Endodermal cell (in vitro differentiated cells): Measurements from ENCODE around the gene BBX. TPM values are rescaled to one million over a fixed set of nuclear protein-coding genes. Genes with fewer than 3 reads are reported as not detected.

Experiments used
- DNase-seq: peaks from one replicate; pipeline ENCODE4 v3.0.0-alpha.2; 2017
- H3K27ac ChIP-seq: 2 replicates; pipeline ENCODE4 v1.5.1; 2013; ENCODE audit warnings: mild to moderate bottlenecking, low read depth, low read length, moderate library complexity
- H3K27me3 ChIP-seq: 2 replicates; pipeline ENCODE4 v1.6.1; 2013; ENCODE audit warnings: mild to moderate bottlenecking, low read length, moderate library complexity; ENCODE audit not compliant: insufficient read depth, control insufficient read depth, poor library complexity, severe bottlenecking
- H3K36me3 ChIP-seq: 2 replicates; pipeline ENCODE4 v1.7.0; 2013; ENCODE audit warnings: mild to moderate bottlenecking, low read length, moderate library complexity; ENCODE audit not compliant: control insufficient read depth, insufficient read depth
- H3K4me1 ChIP-seq: one replicate; pipeline ENCODE4 v1.7.0; 2013; ENCODE audit warnings: low read length; ENCODE audit not compliant: control insufficient read depth, insufficient read depth
- H3K4me3 ChIP-seq: 2 replicates; pipeline ENCODE4 v1.5.1; 2013; ENCODE audit warnings: mild to moderate bottlenecking, low read length, moderate library complexity
- H3K9ac ChIP-seq: 2 replicates; pipeline ENCODE4 v1.6.1; 2013; ENCODE audit warnings: mild to moderate bottlenecking, low read length, moderate library complexity; ENCODE audit not compliant: poor library complexity, severe bottlenecking; ENCODE audit errors: extremely low read depth
- H3K9me3 ChIP-seq: 2 replicates; pipeline ENCODE4 v1.6.1; 2013; ENCODE audit warnings: mild to moderate bottlenecking, low read length, moderate library complexity; ENCODE audit not compliant: control insufficient read depth
- H3K27ac Mint-ChIP-seq: 2 replicates; pipeline ENCODE4 v1.8.0; 2020; ENCODE audit warnings: mixed read lengths
- H3K27me3 Mint-ChIP-seq: 2 replicates; pipeline ENCODE4 v1.8.0; 2021; ENCODE audit warnings: mild to moderate bottlenecking, mixed read lengths; ENCODE audit not compliant: insufficient read depth
- H3K36me3 Mint-ChIP-seq: 2 replicates; pipeline ENCODE4 v1.8.0; 2020; ENCODE audit warnings: low read depth, mixed read lengths
- H3K4me1 Mint-ChIP-seq: 2 replicates; pipeline ENCODE4 v1.8.0; 2020; ENCODE audit warnings: mixed read lengths
- H3K4me3 Mint-ChIP-seq: 2 replicates; pipeline ENCODE4 v1.8.0; 2020; ENCODE audit warnings: mild to moderate bottlenecking, moderate library complexity, mixed read lengths
- H3K9me3 Mint-ChIP-seq: 2 replicates; pipeline ENCODE4 v1.8.0; 2020; ENCODE audit warnings: mild to moderate bottlenecking, mixed read lengths
- WGBS, 2 experiments: methylation state at CpG; one replicate each; pipeline versions ENCODE4 v1.1.5 to v1.1.7; 2013; ENCODE audit warnings: missing lambda C conversion rate in 2 of 2, mixed read lengths in 1 of 2; ENCODE audit not compliant: insufficient coverage in 1 of 2, insufficient read length in 1 of 2; 5-methylcytosine and 5-hydroxymethylcytosine counted together
- total RNA-seq, 2 donors: library from RNA; stranded (reverse); fragmentation: NEBNext Ultra II Directional in 1 of 2; extraction: Animal tissue kit (Norgen Biotek cat#: 25700) in 1 of 2; gene quantifications; 2 replicates in 1 of 2; 3 replicates in 1 of 2; pipeline ENCODE4 v1.2.1, GENCODE V29; 2021
- TF ChIP-seq, protein P1 (sequence below): fragments of 200-600 bp; sonication (generic); conservative IDR thresholded peaks from 2 replicates; pipeline ENCODE4 v1.5.0; 2021; ENCODE audit warnings: antibody characterized with exemption, mild to moderate bottlenecking

BBX gene
- total RNA-seq, 2 donors from 2014 or later: 34.2 to 41.2 TPM

DNA sequence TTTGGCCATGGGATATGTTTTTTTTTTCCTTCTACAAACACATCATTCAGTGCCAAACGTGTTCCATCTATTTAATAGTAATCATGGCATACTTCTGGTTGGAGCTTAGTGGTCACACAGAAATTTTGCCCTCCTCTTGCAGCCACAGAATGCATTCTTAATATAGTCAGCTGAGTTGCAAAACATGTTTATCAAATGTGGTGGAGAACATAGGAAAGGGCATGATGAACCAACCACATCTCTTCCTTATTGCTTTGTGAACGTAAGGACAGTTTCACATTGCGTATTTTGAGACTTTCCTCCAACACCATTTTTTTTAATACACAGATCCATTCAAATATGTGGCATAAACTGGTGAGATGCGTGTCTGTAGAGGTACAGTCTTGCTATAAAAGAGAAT lies 106.8 kb downstream of the BBX start:
- no peak overlapping the region for H3K4me3 Mint-ChIP-seq
- TF ChIP-seq, protein P1, sequence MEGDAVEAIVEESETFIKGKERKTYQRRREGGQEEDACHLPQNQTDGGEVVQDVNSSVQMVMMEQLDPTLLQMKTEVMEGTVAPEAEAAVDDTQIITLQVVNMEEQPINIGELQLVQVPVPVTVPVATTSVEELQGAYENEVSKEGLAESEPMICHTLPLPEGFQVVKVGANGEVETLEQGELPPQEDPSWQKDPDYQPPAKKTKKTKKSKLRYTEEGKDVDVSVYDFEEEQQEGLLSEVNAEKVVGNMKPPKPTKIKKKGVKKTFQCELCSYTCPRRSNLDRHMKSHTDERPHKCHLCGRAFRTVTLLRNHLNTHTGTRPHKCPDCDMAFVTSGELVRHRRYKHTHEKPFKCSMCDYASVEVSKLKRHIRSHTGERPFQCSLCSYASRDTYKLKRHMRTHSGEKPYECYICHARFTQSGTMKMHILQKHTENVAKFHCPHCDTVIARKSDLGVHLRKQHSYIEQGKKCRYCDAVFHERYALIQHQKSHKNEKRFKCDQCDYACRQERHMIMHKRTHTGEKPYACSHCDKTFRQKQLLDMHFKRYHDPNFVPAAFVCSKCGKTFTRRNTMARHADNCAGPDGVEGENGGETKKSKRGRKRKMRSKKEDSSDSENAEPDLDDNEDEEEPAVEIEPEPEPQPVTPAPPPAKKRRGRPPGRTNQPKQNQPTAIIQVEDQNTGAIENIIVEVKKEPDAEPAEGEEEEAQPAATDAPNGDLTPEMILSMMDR: no peak

DNA sequence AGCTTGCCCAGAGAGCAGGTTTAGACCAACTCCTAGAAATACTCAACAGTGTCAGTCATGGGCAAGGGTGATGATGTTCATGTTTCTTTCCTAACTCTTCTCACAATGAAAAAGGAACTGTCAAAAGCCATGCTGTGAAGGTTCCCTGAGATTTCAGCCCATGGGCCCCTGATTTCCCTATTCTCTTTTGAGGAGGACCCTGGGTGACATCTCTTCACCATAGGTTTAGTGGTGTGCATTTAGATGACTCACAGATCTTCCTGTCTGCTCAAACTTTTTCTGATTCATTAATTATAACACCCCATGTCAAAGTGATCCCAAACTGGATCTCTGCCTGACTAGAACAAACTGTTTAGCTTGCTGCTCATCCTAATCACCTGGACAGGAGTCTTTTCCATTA lies 108.0 kb downstream of the BBX start:
- Histone ChIP-seq H3K27me3 (no peaks in the 10 kb centered on the region), H3K36me3 (no peaks in the 10 kb centered on the region), H3K4me1 (no peaks in the 10 kb centered on the region), H3K9me3 (no peaks in the 10 kb centered on the region), H3K27ac (no peak overlapping the region), H3K4me3 (no peak overlapping the region), H3K9ac (no peak overlapping the region)
- no peak for DNase-seq
- H3K36me3 Mint-ChIP-seq: no peaks in the 10 kb centered on the region
- H3K9me3 Mint-ChIP-seq: no peaks in the 10 kb centered on the region
- no peak overlapping the region for H3K27ac Mint-ChIP-seq
- H3K4me1 Mint-ChIP-seq: peaks cover 26% of the 10 kb centered on the region
- no peak overlapping the region for H3K4me3 Mint-ChIP-seq
- H3K27me3 Mint-ChIP-seq: no peaks in the 10 kb centered on the region
- TF ChIP-seq, protein P1: no peak

More for the DNA sequence above, 106.8 kb downstream of the BBX start:
- H3K27ac ChIP-seq: no peak overlapping the region
- no peak overlapping the region for H3K4me3 ChIP-seq
- no peaks in the 10 kb centered on the region for H3K27me3 Mint-ChIP-seq
- no peak overlapping the region for H3K9ac ChIP-seq
- no peaks in the 10 kb centered on the region for H3K36me3 ChIP-seq
- no peaks in the 10 kb centered on the region for H3K9me3 Mint-ChIP-seq
- no peak overlapping the region for H3K27ac Mint-ChIP-seq
- 97 to 100% methylated on average over 1 to 4 of the region's 4 CpGs for WGBS, 2 experiments
- no peaks in the 10 kb centered on the region for H3K4me1 ChIP-seq
- H3K27me3 ChIP-seq: no peaks in the 10 kb centered on the region
- no peaks in the 10 kb centered on the region for H3K9me3 ChIP-seq
- H3K4me1 Mint-ChIP-seq: peaks cover 26% of the 10 kb centered on the region
- no peak for DNase-seq
- H3K36me3 Mint-ChIP-seq: no peaks in the 10 kb centered on the region

DNA sequence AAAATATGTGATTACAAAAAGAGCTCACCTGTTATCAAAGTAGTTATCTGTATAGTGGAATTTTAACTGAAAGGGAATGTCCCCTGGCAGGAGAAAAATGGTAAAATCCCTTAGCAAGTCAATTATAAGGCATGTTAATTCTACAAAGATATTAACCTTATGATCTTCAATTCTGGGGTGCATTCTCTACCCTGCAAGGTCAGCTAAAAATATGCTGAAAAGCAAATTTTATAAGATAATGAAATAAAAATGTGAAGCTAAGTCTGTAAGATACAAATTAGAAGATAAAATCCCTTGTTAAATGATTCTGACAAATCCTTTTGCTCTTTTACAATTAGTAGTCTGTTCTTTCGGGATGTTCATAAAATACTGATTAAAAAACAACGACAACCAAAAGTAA lies 109.8 kb downstream of the BBX start:
- Histone ChIP-seq H3K4me1 (peaks cover 3% of the 10 kb centered on the region), H3K9me3 (no peaks in the 10 kb centered on the region), H3K4me3 (no peak overlapping the region), H3K27me3 (no peaks in the 10 kb centered on the region), H3K36me3 (no peaks in the 10 kb centered on the region), H3K27ac (no peak overlapping the region), H3K9ac (no peak overlapping the region)
- no peak overlapping the region for H3K27ac Mint-ChIP-seq
- H3K27me3 Mint-ChIP-seq: no peaks in the 10 kb centered on the region
- no peaks in the 10 kb centered on the region for H3K9me3 Mint-ChIP-seq
- DNase-seq: no peak
- TF ChIP-seq, protein P1: no peak
- H3K36me3 Mint-ChIP-seq: no peaks in the 10 kb centered on the region
- peaks cover 31% of the 10 kb centered on the region for H3K4me1 Mint-ChIP-seq
- no peak overlapping the region for H3K4me3 Mint-ChIP-seq
- WGBS, 2 experiments: 100% methylated on average over 2 of the region's 2 CpGs
